ENCODE data around the gene OSM. TPM values are rescaled to one million over a fixed set of nuclear protein-coding genes. Genes with fewer than 3 reads are reported as not detected.

OSM gene
- 1 to 10 TPM in 1 of 2 donors, not detected in 1; 2.5 TPM for total RNA-seq

GRCh38 chr22:30266445-30267381 lies at the start of gene OSM:
OSM (minus strand) TSS chr22:30266851; CDS start chr22:30266799, 52 bp downstream.
- H3K4me3 ChIP-seq: peak within 1 kb of the TSS; percentile 0 to 7
- H3K27ac ChIP-seq: no peak within 1 kb of the TSS
- H3K4me1 ChIP-seq (replicated peaks): no peaks in the 10 kb centered on the region
- intact Hi-C loops (cut with DNase I): no loop called here
- 83% methylated on average over 35 of the region's 35 CpGs for WGBS
- no peaks in the 10 kb centered on the region for H3K27me3 ChIP-seq (replicated peaks; ENCODE audit: insufficient read depth)
- H3K36me3 ChIP-seq: no peaks in the 10 kb centered on the region
- no peak for TF ChIP-seq CTCF (IDR thresholded peaks at IDR 0.05)
- no peak for TF ChIP-seq POLR2AphosphoS5 (IDR thresholded peaks at IDR 0.05)
- no peak for TF ChIP-seq POLR2A (IDR thresholded peaks at IDR 0.05)
- no peak for DNase-seq (ENCODE audit: low spot score)
- H3K9me3 ChIP-seq: no peaks in the 10 kb centered on the region

- DNase-seq (ENCODE audit: low spot score): no peak
- WGBS: 81% methylated on average over 2 of the region's 2 CpGs
- Histone ChIP-seq H3K9me3 (no peaks in the 10 kb centered on the region), H3K4me1 (replicated peaks) (peaks cover 16% of the 10 kb centered on the region), H3K36me3 (no peaks in the 10 kb centered on the region), H3K27me3 (replicated peaks; ENCODE audit: insufficient read depth) (no peaks in the 10 kb centered on the region), H3K27ac (no peak overlapping the region), H3K4me3 (no peak overlapping the region)
- TF ChIP-seq POLR2A (IDR thresholded peaks at IDR 0.05) (no peak), POLR2AphosphoS5 (IDR thresholded peaks at IDR 0.05) (no peak)
- intact Hi-C loops (cut with DNase I): no loop called here
Measured at GRCh38 chr22:30315962-30316576, 49.4 kb upstream of the OSM start.

GRCh38 chr22:30314915-30315314 lies 48.3 kb upstream of the OSM start:
- intact Hi-C loops (cut with DNase I): no loop called here
- peaks cover 20% of the 10 kb centered on the region for H3K4me1 ChIP-seq (replicated peaks)
- H3K27me3 ChIP-seq (replicated peaks; ENCODE audit: insufficient read depth): no peaks in the 10 kb centered on the region
- H3K36me3 ChIP-seq: no peaks in the 10 kb centered on the region
- H3K9me3 ChIP-seq: no peaks in the 10 kb centered on the region
- no peak overlapping the region for H3K4me3 ChIP-seq
- WGBS: 74% methylated on average over 8 of the region's 8 CpGs
- H3K27ac ChIP-seq: no peak overlapping the region
- DNase-seq (ENCODE audit: low spot score): no peak
- TF ChIP-seq CTCF (IDR thresholded peaks at IDR 0.05): no peak
- TF ChIP-seq POLR2A (IDR thresholded peaks at IDR 0.05): no peak
- TF ChIP-seq POLR2AphosphoS5 (IDR thresholded peaks at IDR 0.05): no peak

GRCh38 chr22:30313527-30314363 lies 47.1 kb upstream of the OSM start:
- Histone ChIP-seq H3K27me3 (replicated peaks; ENCODE audit: insufficient read depth) (no peaks in the 10 kb centered on the region), H3K4me3 (no peak overlapping the region), H3K9me3 (no peaks in the 10 kb centered on the region), H3K27ac (no peak overlapping the region), H3K36me3 (no peaks in the 10 kb centered on the region), H3K4me1 (replicated peaks) (peaks cover 31% of the 10 kb centered on the region)
- TF ChIP-seq CTCF (IDR thresholded peaks at IDR 0.05) (no peak), POLR2AphosphoS5 (IDR thresholded peaks at IDR 0.05) (no peak), POLR2A (IDR thresholded peaks at IDR 0.05) (no peak)
- DNase-seq (ENCODE audit: low spot score): no peak
- WGBS: 74% methylated on average over 8 of the region's 8 CpGs
- intact Hi-C loops (cut with DNase I): no loop called here

- intact Hi-C loops (cut with DNase I): no loop called here
- H3K9me3 ChIP-seq: no peaks in the 10 kb centered on the region
- H3K36me3 ChIP-seq: no peaks in the 10 kb centered on the region
- peaks cover 46% of the 10 kb centered on the region for H3K4me1 ChIP-seq (replicated peaks)
- no peaks in the 10 kb centered on the region for H3K27me3 ChIP-seq (replicated peaks; ENCODE audit: insufficient read depth)
- 67% methylated on average over 6 of the region's 6 CpGs for WGBS
- TF ChIP-seq POLR2AphosphoS5 (IDR thresholded peaks at IDR 0.05): no peak
- no peak for TF ChIP-seq POLR2A (IDR thresholded peaks at IDR 0.05)
- no peak for TF ChIP-seq CTCF (IDR thresholded peaks at IDR 0.05)
- H3K4me3 ChIP-seq: no peak overlapping the region
- peak overlapping the region; percentile 76 to 91 for H3K27ac ChIP-seq
- no peak for DNase-seq (ENCODE audit: low spot score)
Measured at GRCh38 chr22:30312053-30312452, 45.4 kb upstream of the OSM start.
